GM23338 (cell line): Measurements from ENCODE around the gene ERGIC3. TPM values are rescaled to one million over a fixed set of nuclear protein-coding genes. Genes with fewer than 3 reads are reported as not detected.

Experiments
- ATAC-seq: fragments of 200-7000 bp; cut with Tn5 transposase; 3 replicates; pipeline ENCODE4 v1.9.1; 2020
- DNase-seq: peaks from one replicate; pipeline ENCODE4 v3.0.0-alpha.2; 2015; ENCODE audit warnings: low spot score
- H2AFZ ChIP-seq: fragments of 200-600 bp; sonication (generic); 2 replicates; pipeline ENCODE4 v1.8.0; 2016; ENCODE audit warnings: antibody characterized with exemption, mild to moderate bottlenecking, moderate library complexity
- H3F3A ChIP-seq: fragments of 200-600 bp; sonication (generic); replicated peaks from 2 replicates; pipeline ENCODE4 v1.8.0; 2017; ENCODE audit warnings: antibody characterized with exemption, mixed run types, low read depth
- H3K27ac ChIP-seq: fragments of 200-600 bp; sonication (generic); 2 replicates; pipeline ENCODE4 v1.6.1; 2016; ENCODE audit warnings: low read depth
- H3K27me3 ChIP-seq: fragments of 200-600 bp; sonication (generic); 2 replicates; pipeline ENCODE4 v1.8.0; 2016; ENCODE audit warnings: mild to moderate bottlenecking, mixed run types, moderate library complexity; ENCODE audit not compliant: insufficient read depth
- H3K36me3 ChIP-seq: fragments of 200-600 bp; sonication (generic); 2 replicates; pipeline ENCODE4 v1.8.0; 2016; ENCODE audit warnings: mild to moderate bottlenecking; ENCODE audit not compliant: insufficient read depth
- H3K4me1 ChIP-seq: fragments of 200-600 bp; sonication (generic); 2 replicates; pipeline ENCODE4 v1.8.0; 2016; ENCODE audit warnings: mild to moderate bottlenecking, moderate library complexity; ENCODE audit not compliant: insufficient read depth
- H3K4me2 ChIP-seq: fragments of 200-600 bp; sonication (generic); 2 replicates; pipeline ENCODE4 v1.7.1; 2017; ENCODE audit warnings: mixed run types
- H3K4me3 ChIP-seq: fragments of 200-600 bp; sonication (generic); 2 replicates; pipeline ENCODE4 v1.6.1; 2016; ENCODE audit warnings: mixed run types
- H3K79me2 ChIP-seq: fragments of 200-600 bp; sonication (generic); replicated peaks from 2 replicates; pipeline ENCODE4 v1.8.0; 2017; ENCODE audit warnings: mild to moderate bottlenecking; ENCODE audit not compliant: insufficient read depth
- H3K9me2 ChIP-seq: fragments of 200-600 bp; sonication (generic); 2 replicates; pipeline ENCODE4 v1.8.0; 2017; ENCODE audit not compliant: insufficient read depth
- H4K20me1 ChIP-seq: fragments of 200-600 bp; sonication (generic); replicated peaks from 2 replicates; pipeline ENCODE4 v1.8.0; 2017; ENCODE audit warnings: mild to moderate bottlenecking; ENCODE audit not compliant: insufficient read depth
- H3K27ac Mint-ChIP-seq: 2 replicates; pipeline ENCODE4 v1.8.0; 2020; ENCODE audit warnings: inconsistent platforms, mild to moderate bottlenecking, moderate library complexity, mixed read lengths
- H3K27me3 Mint-ChIP-seq: 3 replicates; pipeline ENCODE4 v1.8.0; 2022; ENCODE audit warnings: low read depth, mild to moderate bottlenecking, moderate library complexity, mixed read lengths, inconsistent platforms; ENCODE audit not compliant: insufficient read depth, poor library complexity
- H3K36me3 Mint-ChIP-seq: 3 replicates; pipeline ENCODE4 v1.8.0; 2021; ENCODE audit warnings: low read depth, mild to moderate bottlenecking, inconsistent platforms, moderate library complexity, mixed read lengths
- H3K4me1 Mint-ChIP-seq: 3 replicates; pipeline ENCODE4 v1.8.0; 2020; ENCODE audit warnings: mild to moderate bottlenecking, inconsistent platforms, mixed read lengths
- H3K4me3 Mint-ChIP-seq: 3 replicates; pipeline ENCODE4 v1.8.0; 2021; ENCODE audit warnings: moderate library complexity, mild to moderate bottlenecking, inconsistent platforms, mixed read lengths
- H3K9me3 Mint-ChIP-seq: 3 replicates; pipeline ENCODE4 v1.8.0; 2020; ENCODE audit warnings: moderate library complexity, mild to moderate bottlenecking, inconsistent platforms, mixed read lengths
- CREB1 ChIP-seq: fragments of 250-450 bp; sonication (Bioruptor Pico); IDR thresholded peaks from 2 replicates; pipeline ENCODE4 v1.5.0; 2020; ENCODE audit warnings: low read depth, mild to moderate bottlenecking, moderate library complexity
- EZH2phosphoT487 ChIP-seq: fragments of 200-600 bp; sonication (generic); IDR thresholded peaks from one replicate; pipeline ENCODE4 v1.8.1; 2018; ENCODE audit warnings: antibody characterized with exemption; ENCODE audit not compliant: unreplicated experiment
- NANOG ChIP-seq: IDR thresholded peaks from 2 replicates; pipeline ENCODE4 v1.6.1; 2016; ENCODE audit warnings: antibody characterized with exemption, borderline replicate concordance
- polyA plus RNA-seq: library from polyadenylated mRNA; unstranded; fragments of >200 nt; fragmentation: Nextera tagmentation; extraction: Ambion mirVana; gene quantifications from 2 replicates; pipeline ENCODE4 v1.2.1, GENCODE V29; 2016
- total RNA-seq: library from RNA; depleted of rRNA; stranded (reverse); fragments of >200 nt; shearing (Covaris generic); gene quantifications from 2 replicates; pipeline ENCODE4 v1.2.3, GENCODE V29; 2014
- TF ChIP-seq, protein P1 (sequence below), 2 experiments: fragments of 200-600 bp in 1 of 2; sonication (generic) in 1 of 2; conservative IDR thresholded peaks; 2 replicates each; pipeline versions ENCODE4 v1.5.1 to v1.6.1; 2016 to 2017; ENCODE audit warnings: antibody characterized with exemption in 2 of 2, low read depth in 2 of 2, mild to moderate bottlenecking in 2 of 2, moderate library complexity in 1 of 2
- TF ChIP-seq, protein P2 (sequence below): fragments of 250-450 bp; sonication (Bioruptor Pico); IDR thresholded peaks from 2 replicates; pipeline ENCODE4 v1.5.0; 2020; ENCODE audit warnings: mild to moderate bottlenecking, moderate library complexity

Gene ERGIC3
- total and polyA plus RNA-seq, 2 experiments from 2014 or later: 139 to 147 TPM

DNA sequence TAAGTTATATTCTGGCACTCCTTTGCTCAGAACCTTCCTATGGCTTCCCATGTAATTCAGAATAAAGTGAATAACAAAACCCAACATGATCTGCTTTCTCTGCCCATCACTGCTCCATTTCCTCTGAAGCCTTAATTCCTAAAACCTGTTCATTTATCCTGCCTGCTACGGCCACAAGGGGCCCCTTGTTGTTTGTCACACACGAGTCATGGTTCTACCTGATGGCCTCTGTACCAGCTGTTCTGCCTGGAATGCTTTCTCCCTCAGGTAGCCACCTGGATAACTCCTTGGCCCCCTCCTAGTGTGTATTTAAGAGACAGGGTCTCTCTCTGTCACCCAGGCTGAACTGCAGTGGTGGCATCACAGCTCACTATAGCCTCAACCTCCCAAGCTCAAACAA lies 26.8 kb downstream of the ERGIC3 start:
- Histone ChIP-seq H4K20me1 (no peaks in the 10 kb centered on the region), H3K79me2 (no peaks in the 10 kb centered on the region), H3K4me2 (no peak overlapping the region), H3K4me3 (no peak overlapping the region), H2AFZ (no peak overlapping the region), H3K4me1 (no peaks in the 10 kb centered on the region), H3K36me3 (no peaks in the 10 kb centered on the region), H3K27me3 (no peaks in the 10 kb centered on the region), H3F3A (no peaks in the 10 kb centered on the region), H3K9me2 (no peaks in the 10 kb centered on the region), H3K27ac (no peak overlapping the region)
- H3K27ac Mint-ChIP-seq: no peak overlapping the region
- TF ChIP-seq CREB1 (CRISPR knock-in tag): no peak
- TF ChIP-seq EZH2phosphoT487: no peak
- TF ChIP-seq, protein P1, sequence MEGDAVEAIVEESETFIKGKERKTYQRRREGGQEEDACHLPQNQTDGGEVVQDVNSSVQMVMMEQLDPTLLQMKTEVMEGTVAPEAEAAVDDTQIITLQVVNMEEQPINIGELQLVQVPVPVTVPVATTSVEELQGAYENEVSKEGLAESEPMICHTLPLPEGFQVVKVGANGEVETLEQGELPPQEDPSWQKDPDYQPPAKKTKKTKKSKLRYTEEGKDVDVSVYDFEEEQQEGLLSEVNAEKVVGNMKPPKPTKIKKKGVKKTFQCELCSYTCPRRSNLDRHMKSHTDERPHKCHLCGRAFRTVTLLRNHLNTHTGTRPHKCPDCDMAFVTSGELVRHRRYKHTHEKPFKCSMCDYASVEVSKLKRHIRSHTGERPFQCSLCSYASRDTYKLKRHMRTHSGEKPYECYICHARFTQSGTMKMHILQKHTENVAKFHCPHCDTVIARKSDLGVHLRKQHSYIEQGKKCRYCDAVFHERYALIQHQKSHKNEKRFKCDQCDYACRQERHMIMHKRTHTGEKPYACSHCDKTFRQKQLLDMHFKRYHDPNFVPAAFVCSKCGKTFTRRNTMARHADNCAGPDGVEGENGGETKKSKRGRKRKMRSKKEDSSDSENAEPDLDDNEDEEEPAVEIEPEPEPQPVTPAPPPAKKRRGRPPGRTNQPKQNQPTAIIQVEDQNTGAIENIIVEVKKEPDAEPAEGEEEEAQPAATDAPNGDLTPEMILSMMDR (conservative IDR thresholded peaks at IDR 0.05; ENCODE audit: low read depth in 2 of 2): peak; percentile 54 to 68
- TF ChIP-seq NANOG: no peak
- TF ChIP-seq, protein P2, sequence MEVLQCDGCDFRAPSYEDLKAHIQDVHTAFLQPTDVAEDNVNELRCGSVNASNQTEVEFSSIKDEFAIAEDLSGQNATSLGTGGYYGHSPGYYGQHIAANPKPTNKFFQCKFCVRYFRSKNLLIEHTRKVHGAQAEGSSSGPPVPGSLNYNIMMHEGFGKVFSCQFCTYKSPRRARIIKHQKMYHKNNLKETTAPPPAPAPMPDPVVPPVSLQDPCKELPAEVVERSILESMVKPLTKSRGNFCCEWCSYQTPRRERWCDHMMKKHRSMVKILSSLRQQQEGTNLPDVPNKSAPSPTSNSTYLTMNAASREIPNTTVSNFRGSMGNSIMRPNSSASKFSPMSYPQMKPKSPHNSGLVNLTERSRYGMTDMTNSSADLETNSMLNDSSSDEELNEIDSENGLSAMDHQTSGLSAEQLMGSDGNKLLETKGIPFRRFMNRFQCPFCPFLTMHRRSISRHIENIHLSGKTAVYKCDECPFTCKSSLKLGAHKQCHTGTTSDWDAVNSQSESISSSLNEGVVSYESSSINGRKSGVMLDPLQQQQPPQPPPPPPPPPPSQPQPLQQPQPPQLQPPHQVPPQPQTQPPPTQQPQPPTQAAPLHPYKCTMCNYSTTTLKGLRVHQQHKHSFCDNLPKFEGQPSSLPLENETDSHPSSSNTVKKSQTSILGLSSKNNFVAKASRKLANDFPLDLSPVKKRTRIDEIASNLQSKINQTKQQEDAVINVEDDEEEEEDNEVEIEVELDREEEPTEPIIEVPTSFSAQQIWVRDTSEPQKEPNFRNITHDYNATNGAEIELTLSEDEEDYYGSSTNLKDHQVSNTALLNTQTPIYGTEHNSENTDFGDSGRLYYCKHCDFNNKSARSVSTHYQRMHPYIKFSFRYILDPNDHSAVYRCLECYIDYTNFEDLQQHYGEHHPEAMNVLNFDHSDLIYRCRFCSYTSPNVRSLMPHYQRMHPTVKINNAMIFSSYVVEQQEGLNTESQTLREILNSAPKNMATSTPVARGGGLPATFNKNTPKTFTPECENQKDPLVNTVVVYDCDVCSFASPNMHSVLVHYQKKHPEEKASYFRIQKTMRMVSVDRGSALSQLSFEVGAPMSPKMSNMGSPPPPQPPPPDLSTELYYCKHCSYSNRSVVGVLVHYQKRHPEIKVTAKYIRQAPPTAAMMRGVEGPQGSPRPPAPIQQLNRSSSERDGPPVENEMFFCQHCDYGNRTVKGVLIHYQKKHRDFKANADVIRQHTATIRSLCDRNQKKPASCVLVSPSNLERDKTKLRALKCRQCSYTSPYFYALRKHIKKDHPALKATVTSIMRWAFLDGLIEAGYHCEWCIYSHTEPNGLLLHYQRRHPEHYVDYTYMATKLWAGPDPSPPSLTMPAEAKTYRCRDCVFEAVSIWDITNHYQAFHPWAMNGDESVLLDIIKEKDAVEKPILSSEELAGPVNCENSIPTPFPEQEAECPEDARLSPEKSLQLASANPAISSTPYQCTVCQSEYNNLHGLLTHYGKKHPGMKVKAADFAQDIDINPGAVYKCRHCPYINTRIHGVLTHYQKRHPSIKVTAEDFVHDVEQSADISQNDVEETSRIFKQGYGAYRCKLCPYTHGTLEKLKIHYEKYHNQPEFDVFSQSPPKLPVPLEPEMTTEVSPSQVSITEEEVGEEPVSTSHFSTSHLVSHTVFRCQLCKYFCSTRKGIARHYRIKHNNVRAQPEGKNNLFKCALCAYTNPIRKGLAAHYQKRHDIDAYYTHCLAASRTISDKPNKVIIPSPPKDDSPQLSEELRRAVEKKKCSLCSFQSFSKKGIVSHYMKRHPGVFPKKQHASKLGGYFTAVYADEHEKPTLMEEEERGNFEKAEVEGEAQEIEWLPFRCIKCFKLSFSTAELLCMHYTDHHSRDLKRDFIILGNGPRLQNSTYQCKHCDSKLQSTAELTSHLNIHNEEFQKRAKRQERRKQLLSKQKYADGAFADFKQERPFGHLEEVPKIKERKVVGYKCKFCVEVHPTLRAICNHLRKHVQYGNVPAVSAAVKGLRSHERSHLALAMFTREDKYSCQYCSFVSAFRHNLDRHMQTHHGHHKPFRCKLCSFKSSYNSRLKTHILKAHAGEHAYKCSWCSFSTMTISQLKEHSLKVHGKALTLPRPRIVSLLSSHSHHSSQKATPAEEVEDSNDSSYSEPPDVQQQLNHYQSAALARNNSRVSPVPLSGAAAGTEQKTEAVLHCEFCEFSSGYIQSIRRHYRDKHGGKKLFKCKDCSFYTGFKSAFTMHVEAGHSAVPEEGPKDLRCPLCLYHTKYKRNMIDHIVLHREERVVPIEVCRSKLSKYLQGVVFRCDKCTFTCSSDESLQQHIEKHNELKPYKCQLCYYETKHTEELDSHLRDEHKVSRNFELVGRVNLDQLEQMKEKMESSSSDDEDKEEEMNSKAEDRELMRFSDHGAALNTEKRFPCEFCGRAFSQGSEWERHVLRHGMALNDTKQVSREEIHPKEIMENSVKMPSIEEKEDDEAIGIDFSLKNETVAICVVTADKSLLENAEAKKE: no peak
- ATAC-seq: peak; percentile 99
- H3K27me3 Mint-ChIP-seq: peaks cover 4% of the 10 kb centered on the region
- peaks cover 6% of the 10 kb centered on the region for H3K9me3 Mint-ChIP-seq
- no peak overlapping the region for H3K4me3 Mint-ChIP-seq
- no peaks in the 10 kb centered on the region; the same call in 2 of the 3 replicates for H3K4me1 Mint-ChIP-seq
- DNase-seq: peak; percentile 84
- peaks cover 5% of the 10 kb centered on the region; the same call in 2 of the 3 replicates for H3K36me3 Mint-ChIP-seq
